SK-N-MC (cell line): Measurements from ENCODE around the gene FIBCD1.

ENCODE experiments used
- DNase-seq: peaks from one replicate; pipeline ENCODE4 v3.0.0-alpha.2; 2011; ENCODE audit warnings: low read depth, low spot score
- H3K27ac ChIP-seq: fragments of 200-600 bp; sonication (generic); 2 replicates; pipeline ENCODE4 v1.5.1; 2016; ENCODE audit warnings: mixed run types
- H3K36me3 ChIP-seq: fragments of 200-600 bp; sonication (generic); 2 replicates; pipeline ENCODE4 v1.6.1; 2017; ENCODE audit warnings: antibody characterized with exemption, low read length, mixed read lengths; ENCODE audit not compliant: insufficient read depth
- H3K4me3 ChIP-seq: fragments of 200-600 bp; sonication (generic); 2 replicates; pipeline ENCODE4 v1.5.1; 2016
- H3K9ac ChIP-seq: fragments of 200-600 bp; sonication (generic); 2 replicates; pipeline ENCODE4 v1.8.0; 2017; ENCODE audit warnings: mixed run types, mixed read lengths; ENCODE audit not compliant: insufficient read length
- H3K9me3 ChIP-seq: fragments of 200-600 bp; sonication (generic); 2 replicates; pipeline ENCODE4 v1.6.1; 2017; ENCODE audit warnings: low read depth, mild to moderate bottlenecking, antibody characterized with exemption, low read length, moderate library complexity, mixed read lengths
- EZH2 ChIP-seq: fragments of 200-600 bp; sonication (generic); IDR thresholded peaks from one replicate; pipeline ENCODE4 v1.6.1; 2017; ENCODE audit warnings: antibody characterized with exemption
- FOXP2 ChIP-seq: optimal IDR thresholded peaks from 2 replicates; pipeline ENCODE3; 2011; ENCODE audit warnings: mild to moderate bottlenecking, moderate library complexity; ENCODE audit not compliant: insufficient read depth; ENCODE audit errors: extremely low read length, control extremely low read depth
- POLR2AphosphoS5 ChIP-seq: IDR thresholded peaks from 2 replicates; pipeline ENCODE4 v1.6.1; 2012; ENCODE audit warnings: mild to moderate bottlenecking, low read depth, low read length, borderline replicate concordance

The FIBCD1 gene

GRCh38 chr9:130937146-130938076 lies 1.6 kb downstream of the FIBCD1 start:
- Histone ChIP-seq H3K27ac (no peak overlapping the region), H3K4me3 (no peak overlapping the region), H3K36me3 (no peaks in the 10 kb centered on the region), H3K9me3 (no peaks in the 10 kb centered on the region), H3K9ac (no peak overlapping the region)
- TF ChIP-seq FOXP2 = no peak
- no peak for TF ChIP-seq POLR2AphosphoS5
- no peak for TF ChIP-seq EZH2
- no peak for DNase-seq

GRCh38 chr9:130936285-130937117 lies 2.5 kb downstream of the FIBCD1 start:
- TF ChIP-seq EZH2 = no peak
- no peak for TF ChIP-seq POLR2AphosphoS5
- TF ChIP-seq FOXP2 = no peak
- no peaks in the 10 kb centered on the region for H3K9me3 ChIP-seq
- no peak for DNase-seq
- no peak overlapping the region for H3K4me3 ChIP-seq
- H3K27ac ChIP-seq = no peak overlapping the region
- H3K9ac ChIP-seq = no peak overlapping the region
- no peaks in the 10 kb centered on the region for H3K36me3 ChIP-seq

GRCh38 chr9:130935648-130936271 lies 3.3 kb downstream of the FIBCD1 start:
- Histone ChIP-seq H3K27ac (no peak overlapping the region), H3K36me3 (no peaks in the 10 kb centered on the region), H3K9me3 (no peaks in the 10 kb centered on the region), H3K4me3 (no peak overlapping the region), H3K9ac (no peak overlapping the region)
- TF ChIP-seq EZH2 = no peak
- TF ChIP-seq FOXP2 = no peak
- no peak for TF ChIP-seq POLR2AphosphoS5
- DNase-seq = no peak

- H3K9me3 ChIP-seq = no peaks in the 10 kb centered on the region
- no peak overlapping the region for H3K27ac ChIP-seq
- no peak overlapping the region for H3K4me3 ChIP-seq
- no peaks in the 10 kb centered on the region for H3K36me3 ChIP-seq
- H3K9ac ChIP-seq = no peak overlapping the region
- no peak for DNase-seq
- no peak for TF ChIP-seq FOXP2
- no peak for TF ChIP-seq EZH2
- no peak for TF ChIP-seq POLR2AphosphoS5
Observed at GRCh38 chr9:130934702-130935647, 4.1 kb downstream of the FIBCD1 start.

- Histone ChIP-seq H3K36me3 (no peaks in the 10 kb centered on the region), H3K9me3 (no peaks in the 10 kb centered on the region), H3K4me3 (no peak overlapping the region), H3K27ac (no peak overlapping the region), H3K9ac (no peak overlapping the region)
- DNase-seq = no peak
- TF ChIP-seq FOXP2 (no peak), POLR2AphosphoS5 (no peak), EZH2 (no peak)
Observed at GRCh38 chr9:130934246-130934645, 4.8 kb downstream of the FIBCD1 start.

GRCh38 chr9:130933114-130934046 lies 5.7 kb downstream of the FIBCD1 start:
- H3K36me3 ChIP-seq = no peaks in the 10 kb centered on the region
- TF ChIP-seq POLR2AphosphoS5 = no peak
- TF ChIP-seq FOXP2 = no peak
- TF ChIP-seq EZH2 = no peak
- H3K4me3 ChIP-seq = no peak overlapping the region
- no peak for DNase-seq
- no peak overlapping the region for H3K9ac ChIP-seq
- H3K9me3 ChIP-seq = no peaks in the 10 kb centered on the region
- no peak overlapping the region for H3K27ac ChIP-seq
